ENCODE measurements around the gene HMGN4.

GRCh38 chr6:26495281-26495680 lies 42.9 kb upstream of the HMGN4 start:
- no peak for TF ChIP-seq SP2 (IDR thresholded peaks at IDR 0.05; ENCODE audit: low read length)
- TF ChIP-seq CTCF (IDR thresholded peaks at IDR 0.05; ENCODE audit: control extremely low read depth in 1 of 3, insufficient read depth in 1 of 3, low read depth in 1 of 3, low read length in 3 of 3), result no peak
- TF ChIP-seq EP300 (IDR thresholded peaks at IDR 0.05; ENCODE audit: borderline replicate concordance in 1 of 2, low read depth in 2 of 2, low read length in 2 of 2), result no peak
- TF ChIP-seq KDM1A (IDR thresholded peaks at IDR 0.05; ENCODE audit: borderline replicate concordance, low read length), result no peak
- no peak for TF ChIP-seq TAF1 (IDR thresholded peaks at IDR 0.05; ENCODE audit: low read depth, low read length)
- TF ChIP-seq RAD21 (IDR thresholded peaks at IDR 0.05 in 1 of 2, conservative IDR thresholded peaks at IDR 0.05 in 1 of 2; ENCODE audit: low read depth in 2 of 2, low read length in 2 of 2), result no peak
- TF ChIP-seq EZH2 (IDR thresholded peaks at IDR 0.05; ENCODE audit: low read depth, low read length, severe bottlenecking), result no peak
- no peak for TF ChIP-seq SIX5 (IDR thresholded peaks at IDR 0.05; ENCODE audit: low read depth, low read length)
- TF ChIP-seq YY1 (IDR thresholded peaks at IDR 0.05; ENCODE audit: low read depth, low read length), result no peak
- no peak for TF ChIP-seq POLR2A (IDR thresholded peaks at IDR 0.05; ENCODE audit: control extremely low read depth in 1 of 2, low read depth in 2 of 2, low read length in 2 of 2)
- no peak for TF ChIP-seq BRCA1 (IDR thresholded peaks at IDR 0.05; ENCODE audit: low read depth, low read length)
- no peak for TF ChIP-seq E2F6 (IDR thresholded peaks at IDR 0.05)
- TF ChIP-seq SUZ12 (IDR thresholded peaks at IDR 0.05; ENCODE audit: low read length), result no peak
